Bronchial epithelial cell (primary cell): Measurements from ENCODE around the gene STAT3. TPM values are rescaled to one million over a fixed set of nuclear protein-coding genes. Genes with fewer than 3 reads are reported as not detected.

Experiments
- DNase-seq: peaks from one replicate; pipeline ENCODE4 v3.0.0-alpha.2; 2010; ENCODE audit warnings: low read depth
- FAIRE-seq: peaks from 2 replicates; lab custom pipeline; 2011; peaks lifted over from hg19 to GRCh38; lab: Jason Lieb, UNC
- H3K27me3 ChIP-seq: 2 replicates; pipeline ENCODE4 v1.5.1; 2011; ENCODE audit warnings: low read length; ENCODE audit not compliant: control insufficient read depth, insufficient read depth
- H3K36me3 ChIP-seq: 2 replicates; pipeline ENCODE4 v1.5.1; 2011; ENCODE audit warnings: low read length; ENCODE audit not compliant: control insufficient read depth, insufficient read depth
- H3K4me3 ChIP-seq: 2 replicates; pipeline ENCODE4 v1.5.1; 2011; ENCODE audit warnings: mild to moderate bottlenecking, low read depth, low read length, control low read depth
- CTCF ChIP-seq: IDR thresholded peaks from 2 replicates; pipeline ENCODE4 v1.5.1; 2011; ENCODE audit warnings: mild to moderate bottlenecking, moderate library complexity, low read length, control low read depth, inconsistent platforms; ENCODE audit not compliant: insufficient read depth, severe bottlenecking
- total RNA-seq: library from RNA; depleted of rRNA; stranded (reverse); fragments of >200 nt; gene quantifications from 2 replicates; pipeline ENCODE4 v1.2.1, GENCODE V29; 2014

The STAT3 gene
- total RNA-seq, 1 donor from 2014 or later = 40.0 TPM

GRCh38 chr17:42424991-42425610, 36.9 kb upstream of the STAT3 start:
- no peak for DNase-seq
- Histone ChIP-seq H3K27me3 (no peaks in the 10 kb centered on the region), H3K4me3 (no peak overlapping the region), H3K36me3 (no peaks in the 10 kb centered on the region)
- FAIRE-seq = no peak
- no peak for TF ChIP-seq CTCF

- no peak for FAIRE-seq
Measured at GRCh38 chr17:42423766-42424165, 35.5 kb upstream of the STAT3 start.

GRCh38 chr17:42422958-42423712, 34.9 kb upstream of the STAT3 start, which contains the start of gene CAVIN1:
TSS of gene CAVIN1 (minus strand) at chr17:42423256. CDS start at chr17:42423097, 159 bp downstream.
- Histone ChIP-seq H3K4me3 (peak within 1 kb of the TSS; percentile 94), H3K36me3 (peaks cover 1% of the 10 kb centered on the region), H3K27me3 (no peaks in the 10 kb centered on the region)
- no peak for FAIRE-seq
- DNase-seq = peak; percentile 87
- no peak for TF ChIP-seq CTCF

More at GRCh38 chr17:42423766-42424165, 35.5 kb upstream of the STAT3 start:
- Histone ChIP-seq H3K4me3 (no peak overlapping the region), H3K36me3 (peaks cover 1% of the 10 kb centered on the region), H3K27me3 (no peaks in the 10 kb centered on the region)
- TF ChIP-seq CTCF = no peak
- no peak for DNase-seq

GRCh38 chr17:42422412-42422957, 34.2 kb upstream of the STAT3 start:
- no peak for FAIRE-seq

More at GRCh38 chr17:42422412-42422957, 34.2 kb upstream of the STAT3 start:
- Histone ChIP-seq H3K27me3 (no peaks in the 10 kb centered on the region), H3K4me3 (peak overlapping the region; percentile 94), H3K36me3 (peaks cover 1% of the 10 kb centered on the region)
- DNase-seq = no peak
- no peak for TF ChIP-seq CTCF
